ENCODE measurements around the gene AGPAT2.

DNA sequence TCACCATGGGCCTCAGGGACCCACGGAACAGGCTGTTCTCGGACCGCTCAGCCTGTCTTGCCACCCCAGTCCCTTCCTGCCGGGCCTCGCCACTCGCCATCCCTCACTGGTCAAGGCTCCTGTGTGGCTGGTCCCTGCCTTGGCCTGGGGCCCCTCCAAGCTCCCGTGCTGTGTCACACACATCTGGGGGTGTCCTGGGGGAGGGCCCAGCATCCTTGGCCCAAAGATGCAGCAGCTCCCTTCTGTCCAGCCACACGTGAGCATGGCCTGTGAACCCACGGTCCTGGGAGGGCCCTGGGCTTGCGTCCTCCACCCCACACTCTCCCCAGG lies 25.0 kb downstream of the AGPAT2 start:
- TF ChIP-seq CTCF (IDR thresholded peaks at IDR 0.05) (no peak), EZH2 (IDR thresholded peaks at IDR 0.05; ENCODE audit: borderline replicate concordance, insufficient read depth, low read depth, low read length, poor library complexity, severe bottlenecking) (no peak)

All from B cell (primary cell).